K562 (cell line): ENCODE measurements around the gene KATNAL1. TPM values are rescaled to one million over a fixed set of nuclear protein-coding genes. Genes with fewer than 3 reads are reported as not detected.

ENCODE experiments used
- GTF2E2 ChIP-seq: fragments of 200-800 bp; sonication (Bioruptor generic); IDR thresholded peaks from 2 replicates; pipeline ENCODE4 v1.6.1; 2016; ENCODE audit warnings: missing genetic modification characterization, missing compliant biosample characterization
- MTA2 ChIP-seq: fragments of 450-650 bp; IDR thresholded peaks from 2 replicates; pipeline ENCODE4 v1.6.1; 2016; ENCODE audit warnings: low read depth
- SRF ChIP-seq, 2 experiments: fragments of 250-450, 450-650 bp in 1 of 2; sonication (Bioruptor Pico) in 1 of 2; sonication (generic) in 1 of 2; formaldehyde crosslinking; IDR thresholded peaks; 2 replicates each; pipeline versions ENCODE4 v1.5.0 to v1.5.1; 2020 to 2022; ENCODE audit warnings: mild to moderate bottlenecking in 1 of 2, missing genetic modification reagents in 1 of 2
- TFAP4 ChIP-seq: sonication (generic); formaldehyde crosslinking; IDR thresholded peaks from 2 replicates; pipeline ENCODE4 v1.8.0; 2022; ENCODE audit warnings: missing genetic modification reagents, mild to moderate bottlenecking, moderate library complexity, borderline replicate concordance
- ZBTB1 ChIP-seq: sonication (generic); formaldehyde crosslinking; IDR thresholded peaks from 2 replicates; pipeline ENCODE4 v1.8.1; 2023; ENCODE audit warnings: missing genetic modification reagents, low read depth, mild to moderate bottlenecking, borderline replicate concordance
- ZNF589 ChIP-seq: fragments of 200-800 bp; sonication (Bioruptor generic); IDR thresholded peaks from 2 replicates; pipeline ENCODE4 v1.6.1; 2016; ENCODE audit warnings: low read depth, missing genetic modification characterization, missing compliant biosample characterization
- polyA plus RNA-seq, 8 experiments: library from polyadenylated mRNA; depleted of rRNA in 4 of 8; stranded (reverse) in 5 of 8; unstranded in 3 of 8; fragments of >200 nt; fragmentation: Nextera tagmentation in 2 of 8; fragmentation: Illumina TruSeq in 1 of 8; extraction: Ambion mirVana in 2 of 8; extraction: Trizol in 1 of 8; gene quantifications; 2 replicates each; pipeline versions ENCODE4 v1.2.1 to v1.2.3, GENCODE V29; 2011 to 2014; ENCODE audit warnings: inconsistent platforms in 1 of 8, missing spikeins in 1 of 8
- total RNA-seq, 7 experiments: library from RNA; depleted of rRNA in 6 of 7; stranded (reverse); fragments of >200 nt in 6 of 7; fragmentation: Illumina TruSeq in 2 of 7; extraction: Trizol in 2 of 7; gene quantifications; 2 replicates each; pipeline versions ENCODE4 v1.2.1 to v1.2.3, GENCODE V29; 2011 to 2021; ENCODE audit warnings: low replicate concordance in 1 of 7
- TF ChIP-seq, protein P1 (sequence below), 3 experiments: fragments of 200-800 bp in 1 of 3; fragments of 250-450 bp in 1 of 3; fragments of 450-650 bp in 1 of 3; sonication (Bioruptor Pico) in 1 of 3; sonication (Bioruptor generic) in 1 of 3; formaldehyde crosslinking in 1 of 3; IDR thresholded peaks; 2 replicates each; pipeline versions ENCODE4 v1.6.1 to v1.8.0; 2016 to 2022; ENCODE audit warnings: mild to moderate bottlenecking in 2 of 3, missing genetic modification characterization in 2 of 3, missing compliant biosample characterization in 1 of 3, moderate library complexity in 1 of 3

The KATNAL1 gene
- total and polyA plus RNA-seq, 9 of the 15 experiments (the other 6 are each of a cell fraction or from before 2014, with no cell fraction given): 2.5 to 8.2 (median 5.5) TPM

DNA sequence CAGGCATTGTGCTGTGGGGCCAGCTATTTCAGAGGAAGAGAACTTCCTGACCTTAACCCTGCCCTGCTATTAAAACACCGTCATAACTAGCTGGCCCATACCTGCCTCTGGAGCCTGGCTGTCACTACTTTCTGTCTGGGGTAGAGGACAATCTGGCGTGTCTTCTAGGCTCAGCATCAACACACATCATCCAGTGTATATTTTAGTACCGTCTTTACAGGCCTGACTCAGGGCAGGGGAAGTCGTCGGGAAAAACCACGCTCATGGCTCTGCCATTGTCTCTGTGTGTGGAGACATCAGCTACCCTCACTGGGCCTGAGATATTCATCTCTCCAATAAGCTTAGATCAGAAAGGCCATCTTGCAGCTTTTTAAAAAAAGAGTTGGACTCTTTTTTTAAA is 151.1 kb downstream of the KATNAL1 start (continued):
- TF ChIP-seq SRF (CRISPR knock-in tag; IDR thresholded peaks at IDR 0.05) (no peak), ZBTB1 (CRISPR knock-in tag) (no peak), TFAP4 (no peak), ZNF589 (CRISPR knock-in tag) (no peak), MTA2 (no peak), GTF2E2 (tag) (no peak)
- TF ChIP-seq, protein P1, sequence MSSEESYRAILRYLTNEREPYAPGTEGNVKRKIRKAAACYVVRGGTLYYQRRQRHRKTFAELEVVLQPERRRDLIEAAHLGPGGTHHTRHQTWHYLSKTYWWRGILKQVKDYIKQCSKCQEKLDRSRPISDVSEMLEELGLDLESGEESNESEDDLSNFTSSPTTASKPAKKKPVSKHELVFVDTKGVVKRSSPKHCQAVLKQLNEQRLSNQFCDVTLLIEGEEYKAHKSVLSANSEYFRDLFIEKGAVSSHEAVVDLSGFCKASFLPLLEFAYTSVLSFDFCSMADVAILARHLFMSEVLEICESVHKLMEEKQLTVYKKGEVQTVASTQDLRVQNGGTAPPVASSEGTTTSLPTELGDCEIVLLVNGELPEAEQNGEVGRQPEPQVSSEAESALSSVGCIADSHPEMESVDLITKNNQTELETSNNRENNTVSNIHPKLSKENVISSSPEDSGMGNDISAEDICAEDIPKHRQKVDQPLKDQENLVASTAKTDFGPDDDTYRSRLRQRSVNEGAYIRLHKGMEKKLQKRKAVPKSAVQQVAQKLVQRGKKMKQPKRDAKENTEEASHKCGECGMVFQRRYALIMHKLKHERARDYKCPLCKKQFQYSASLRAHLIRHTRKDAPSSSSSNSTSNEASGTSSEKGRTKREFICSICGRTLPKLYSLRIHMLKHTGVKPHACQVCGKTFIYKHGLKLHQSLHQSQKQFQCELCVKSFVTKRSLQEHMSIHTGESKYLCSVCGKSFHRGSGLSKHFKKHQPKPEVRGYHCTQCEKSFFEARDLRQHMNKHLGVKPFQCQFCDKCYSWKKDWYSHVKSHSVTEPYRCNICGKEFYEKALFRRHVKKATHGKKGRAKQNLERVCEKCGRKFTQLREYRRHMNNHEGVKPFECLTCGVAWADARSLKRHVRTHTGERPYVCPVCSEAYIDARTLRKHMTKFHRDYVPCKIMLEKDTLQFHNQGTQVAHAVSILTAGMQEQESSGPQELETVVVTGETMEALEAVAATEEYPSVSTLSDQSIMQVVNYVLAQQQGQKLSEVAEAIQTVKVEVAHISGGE (CRISPR knock-in tag; IDR thresholded peaks at IDR 0.05): no peak
- TF ChIP-seq, all 486 proteins: peak for 0
